ENCODE data around the gene IER5L. TPM values are rescaled to one million over a fixed set of nuclear protein-coding genes. Genes with fewer than 3 reads are reported as not detected.

Gene IER5L
- total and polyA plus RNA-seq, 9 of the 15 experiments (the other 6 are each of a cell fraction or from before 2014, with no cell fraction given), result 0.14 to 11.9 (median 0.52) TPM

DNA sequence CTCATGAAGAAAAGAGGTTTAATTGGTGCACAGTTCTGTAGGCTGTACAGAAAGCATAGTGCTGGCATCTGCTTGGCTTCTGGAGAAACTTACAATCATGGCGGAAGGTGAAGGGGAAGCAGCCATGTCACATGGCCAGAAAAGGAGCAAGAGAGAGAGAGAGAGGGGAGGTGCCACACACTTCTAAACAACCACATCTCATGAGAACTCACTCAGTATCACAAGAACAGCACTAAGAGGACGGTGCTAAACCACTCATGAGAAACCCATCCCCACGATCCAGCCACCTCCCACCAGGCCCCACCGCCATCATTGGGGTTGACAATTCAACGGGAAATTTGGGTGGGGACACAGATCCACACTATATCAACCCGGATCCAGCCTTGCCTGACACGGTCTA lies 28.8 kb upstream of the IER5L start (continued):
- no peak for TF ChIP-seq ZNF12 (CRISPR knock-in tag; IDR thresholded peaks at IDR 0.05)
- no peak for TF ChIP-seq JUNB (CRISPR knock-in tag; conservative IDR thresholded peaks at IDR 0.05)
- TF ChIP-seq, protein P1, sequence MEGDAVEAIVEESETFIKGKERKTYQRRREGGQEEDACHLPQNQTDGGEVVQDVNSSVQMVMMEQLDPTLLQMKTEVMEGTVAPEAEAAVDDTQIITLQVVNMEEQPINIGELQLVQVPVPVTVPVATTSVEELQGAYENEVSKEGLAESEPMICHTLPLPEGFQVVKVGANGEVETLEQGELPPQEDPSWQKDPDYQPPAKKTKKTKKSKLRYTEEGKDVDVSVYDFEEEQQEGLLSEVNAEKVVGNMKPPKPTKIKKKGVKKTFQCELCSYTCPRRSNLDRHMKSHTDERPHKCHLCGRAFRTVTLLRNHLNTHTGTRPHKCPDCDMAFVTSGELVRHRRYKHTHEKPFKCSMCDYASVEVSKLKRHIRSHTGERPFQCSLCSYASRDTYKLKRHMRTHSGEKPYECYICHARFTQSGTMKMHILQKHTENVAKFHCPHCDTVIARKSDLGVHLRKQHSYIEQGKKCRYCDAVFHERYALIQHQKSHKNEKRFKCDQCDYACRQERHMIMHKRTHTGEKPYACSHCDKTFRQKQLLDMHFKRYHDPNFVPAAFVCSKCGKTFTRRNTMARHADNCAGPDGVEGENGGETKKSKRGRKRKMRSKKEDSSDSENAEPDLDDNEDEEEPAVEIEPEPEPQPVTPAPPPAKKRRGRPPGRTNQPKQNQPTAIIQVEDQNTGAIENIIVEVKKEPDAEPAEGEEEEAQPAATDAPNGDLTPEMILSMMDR (IDR thresholded peaks at IDR 0.05 in 2 of 3, conservative IDR thresholded peaks at IDR 0.05 in 1 of 3; ENCODE audit: insufficient read depth in 2 of 3, low read depth in 1 of 3, low read length in 3 of 3), result no peak
- no peak for TF ChIP-seq SIRT6 (IDR thresholded peaks at IDR 0.05; ENCODE audit: low read depth, low read length)
- TF ChIP-seq, protein P2, sequence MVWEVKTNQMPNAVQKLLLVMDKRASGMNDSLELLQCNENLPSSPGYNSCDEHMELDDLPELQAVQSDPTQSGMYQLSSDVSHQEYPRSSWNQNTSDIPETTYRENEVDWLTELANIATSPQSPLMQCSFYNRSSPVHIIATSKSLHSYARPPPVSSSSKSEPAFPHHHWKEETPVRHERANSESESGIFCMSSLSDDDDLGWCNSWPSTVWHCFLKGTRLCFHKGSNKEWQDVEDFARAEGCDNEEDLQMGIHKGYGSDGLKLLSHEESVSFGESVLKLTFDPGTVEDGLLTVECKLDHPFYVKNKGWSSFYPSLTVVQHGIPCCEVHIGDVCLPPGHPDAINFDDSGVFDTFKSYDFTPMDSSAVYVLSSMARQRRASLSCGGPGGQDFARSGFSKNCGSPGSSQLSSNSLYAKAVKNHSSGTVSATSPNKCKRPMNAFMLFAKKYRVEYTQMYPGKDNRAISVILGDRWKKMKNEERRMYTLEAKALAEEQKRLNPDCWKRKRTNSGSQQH (CRISPR knock-in tag; IDR thresholded peaks at IDR 0.05), result no peak
- no peak for TF ChIP-seq GTF2A2 (tag; IDR thresholded peaks at IDR 0.05)
- TF ChIP-seq BRD4 (IDR thresholded peaks at IDR 0.05), result no peak

GRCh38 chr9:129206401-129206800 lies 28.3 kb upstream of the IER5L start:
- Histone ChIP-seq H3K4me1 (replicated peaks in 1 of 2; ENCODE audit: control insufficient read depth in 2 of 2, insufficient read depth in 2 of 2, low read length in 2 of 2) (peaks cover 12 to 26% of the 10 kb centered on the region in 2 experiments), H3K36me3 (ENCODE audit: control insufficient read depth, insufficient read depth, low read length) (no peaks in the 10 kb centered on the region), H3K4me3 (no peak overlapping the region), H2AFZ (ENCODE audit: low read depth, low read length) (peak overlapping the region; percentile 12), H3K4me2 (ENCODE audit: insufficient read depth, low read length) (no peak overlapping the region), H3K9ac (ENCODE audit: insufficient read depth in 1 of 2, low read depth in 2 of 2, low read length in 2 of 2) (peak overlapping the region in 1 of 2 experiments; percentile 20; a peak in 1 of 4 replicates), H3K9me3 (replicated peaks; ENCODE audit: control insufficient read depth, insufficient read depth, low read depth, low read length) (no peaks in the 10 kb centered on the region), H3K79me2 (ENCODE audit: control insufficient read depth, insufficient read depth, low read length) (no peaks in the 10 kb centered on the region), H3K9me1 (ENCODE audit: control insufficient read depth, insufficient read depth, low read length) (no peaks in the 10 kb centered on the region), H4K20me1 (replicated peaks; ENCODE audit: control insufficient read depth, insufficient read depth, low read length) (0 out of 2 replicates have a peak, but pooled peaks cover 4% of the 10 kb centered on the region), H3K27me3 (ENCODE audit: control insufficient read depth in 2 of 2, insufficient read depth in 2 of 2, low read length in 2 of 2) (no peaks in the 10 kb centered on the region), H3K27ac (ENCODE audit: extremely low read depth, low read depth, low read length) (no peak overlapping the region)
- ChIA-PET POLR2A (interaction anchor here (0.6 kb wide), 1 partner anchor 129 kb away, joined by 4 read pairs; no protein-coding TSS in a partner anchor), CTCF (ENCODE audit: low intra/inter-chr PET ratio) (no interaction called here)
- TF ChIP-seq MAX (CRISPR knock-in tag; IDR thresholded peaks at IDR 0.05) (0 out of 2 replicates have a peak, but pooled peaks have one; percentile 14), RAD51 (IDR thresholded peaks at IDR 0.05; ENCODE audit: borderline replicate concordance, low read depth) (peak; percentile 55), TOE1 (IDR thresholded peaks at IDR 0.05; ENCODE audit: borderline replicate concordance) (0 out of 2 replicates have a peak, but pooled peaks have one; percentile 33), TOE1 (CRISPR knock-in tag; IDR thresholded peaks at IDR 0.05; ENCODE audit: borderline replicate concordance, low read depth) (no peak), CAMTA2 (CRISPR knock-in tag; conservative IDR thresholded peaks at IDR 0.05) (no peak)
- TF ChIP-seq, protein P3, sequence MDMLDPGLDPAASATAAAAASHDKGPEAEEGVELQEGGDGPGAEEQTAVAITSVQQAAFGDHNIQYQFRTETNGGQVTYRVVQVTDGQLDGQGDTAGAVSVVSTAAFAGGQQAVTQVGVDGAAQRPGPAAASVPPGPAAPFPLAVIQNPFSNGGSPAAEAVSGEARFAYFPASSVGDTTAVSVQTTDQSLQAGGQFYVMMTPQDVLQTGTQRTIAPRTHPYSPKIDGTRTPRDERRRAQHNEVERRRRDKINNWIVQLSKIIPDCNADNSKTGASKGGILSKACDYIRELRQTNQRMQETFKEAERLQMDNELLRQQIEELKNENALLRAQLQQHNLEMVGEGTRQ (CRISPR knock-in tag; IDR thresholded peaks at IDR 0.05), result peak; percentile 39
- TF ChIP-seq, protein P4, sequence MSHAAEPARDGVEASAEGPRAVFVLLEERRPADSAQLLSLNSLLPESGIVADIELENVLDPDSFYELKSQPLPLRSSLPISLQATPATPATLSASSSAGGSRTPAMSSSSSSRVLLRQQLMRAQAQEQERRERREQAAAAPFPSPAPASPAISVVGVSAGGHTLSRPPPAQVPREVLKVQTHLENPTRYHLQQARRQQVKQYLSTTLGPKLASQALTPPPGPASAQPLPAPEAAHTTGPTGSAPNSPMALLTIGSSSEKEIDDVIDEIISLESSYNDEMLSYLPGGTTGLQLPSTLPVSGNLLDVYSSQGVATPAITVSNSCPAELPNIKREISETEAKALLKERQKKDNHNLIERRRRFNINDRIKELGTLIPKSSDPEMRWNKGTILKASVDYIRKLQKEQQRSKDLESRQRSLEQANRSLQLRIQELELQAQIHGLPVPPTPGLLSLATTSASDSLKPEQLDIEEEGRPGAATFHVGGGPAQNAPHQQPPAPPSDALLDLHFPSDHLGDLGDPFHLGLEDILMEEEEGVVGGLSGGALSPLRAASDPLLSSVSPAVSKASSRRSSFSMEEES (CRISPR knock-in tag; IDR thresholded peaks at IDR 0.05), result peak; percentile 75
- DNase-seq (ENCODE audit: extremely low read depth in 1 of 4, low spot score in 3 of 4) (no peak), FAIRE-seq (no peak), ATAC-seq (no peak)
- no TSS peak for BruUV-seq (replicated peaks)
- in situ Hi-C loops (cut with MboI), result no loop called here
- intact Hi-C loops (cut with micrococcal nuclease), result no loop called here
- WGBS (ENCODE audit: insufficient coverage, low coverage, missing lambda C conversion rate), result 44% methylated on average over 2 of the region's 2 CpGs

Data from K562 (cell line).